ENCODE results near the gene RNF41. TPM values are rescaled to one million over a fixed set of nuclear protein-coding genes. Genes with fewer than 3 reads are reported as not detected.

The RNF41 gene
- total and polyA plus RNA-seq, 4 donors: 18.1 to 54.6 (median 45.1) TPM

DNA sequence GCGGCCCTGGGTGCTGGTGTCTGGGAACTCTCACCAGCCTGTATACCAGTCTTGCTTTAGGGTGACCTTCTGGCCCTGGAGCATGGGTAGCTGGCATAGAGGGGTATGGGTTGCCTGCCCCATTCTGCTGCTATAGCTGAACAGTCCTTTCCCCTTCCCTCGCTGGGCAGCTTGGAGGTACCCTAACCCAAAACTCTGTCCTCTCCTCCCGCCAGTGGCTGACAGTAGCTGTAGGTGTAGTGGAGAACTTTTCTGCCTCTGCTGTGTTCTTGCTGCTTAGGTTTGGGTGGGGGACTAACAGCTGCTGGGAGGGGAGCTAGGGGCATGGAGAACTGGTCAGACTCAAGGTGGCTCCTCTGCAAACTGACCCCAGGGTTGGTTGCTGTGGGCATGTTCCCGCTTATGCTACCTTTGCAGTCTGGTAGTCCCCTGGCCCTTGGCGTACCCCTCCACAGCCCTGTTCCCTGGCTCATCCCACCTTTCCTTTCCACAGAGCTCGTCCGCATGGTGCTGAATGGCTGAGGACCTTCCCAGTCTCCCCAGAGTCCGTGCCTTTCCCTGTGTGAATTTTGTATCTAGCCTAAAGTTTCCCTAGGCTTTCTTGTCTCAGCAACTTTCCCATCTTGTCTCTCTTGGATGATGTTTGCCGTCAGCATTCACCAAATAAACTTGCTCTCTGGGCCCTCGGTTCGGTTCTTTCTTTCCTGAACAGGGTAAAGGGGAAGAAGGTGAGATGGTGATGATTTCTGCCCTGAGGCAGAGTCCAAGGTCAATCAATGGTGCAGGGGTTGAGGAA is 60.6 kb downstream of the RNF41 start:
- WGBS, 2 donors: 74 to 80% methylated on average over 11 of the region's 11 CpGs
- ATAC-seq (ENCODE audit: insufficient read depth, low FRiP score): no peak
- DNase-seq: no peak
- peak overlapping the region; percentile 92 for H3K4me3 ChIP-seq
- peak overlapping the region in 1 of 2 donors; percentile 98 for H3K27ac ChIP-seq (ENCODE audit: low read depth in 1 of 2, low read length in 1 of 2)
- H3K9me3 ChIP-seq (ENCODE audit: control insufficient read depth in 4 of 4, insufficient read depth in 3 of 4, low read length in 3 of 4): no peaks in the 10 kb centered on the region
- H3K27me3 ChIP-seq (ENCODE audit: control insufficient read depth in 3 of 3, insufficient read depth in 3 of 3, low read length in 2 of 3): no peaks in the 10 kb centered on the region
- peak overlapping the region in 1 of 2 donors; percentile 14 for H3K9ac ChIP-seq (ENCODE audit: insufficient read depth in 1 of 2, low read length in 2 of 2)
- TF ChIP-seq, protein P1, sequence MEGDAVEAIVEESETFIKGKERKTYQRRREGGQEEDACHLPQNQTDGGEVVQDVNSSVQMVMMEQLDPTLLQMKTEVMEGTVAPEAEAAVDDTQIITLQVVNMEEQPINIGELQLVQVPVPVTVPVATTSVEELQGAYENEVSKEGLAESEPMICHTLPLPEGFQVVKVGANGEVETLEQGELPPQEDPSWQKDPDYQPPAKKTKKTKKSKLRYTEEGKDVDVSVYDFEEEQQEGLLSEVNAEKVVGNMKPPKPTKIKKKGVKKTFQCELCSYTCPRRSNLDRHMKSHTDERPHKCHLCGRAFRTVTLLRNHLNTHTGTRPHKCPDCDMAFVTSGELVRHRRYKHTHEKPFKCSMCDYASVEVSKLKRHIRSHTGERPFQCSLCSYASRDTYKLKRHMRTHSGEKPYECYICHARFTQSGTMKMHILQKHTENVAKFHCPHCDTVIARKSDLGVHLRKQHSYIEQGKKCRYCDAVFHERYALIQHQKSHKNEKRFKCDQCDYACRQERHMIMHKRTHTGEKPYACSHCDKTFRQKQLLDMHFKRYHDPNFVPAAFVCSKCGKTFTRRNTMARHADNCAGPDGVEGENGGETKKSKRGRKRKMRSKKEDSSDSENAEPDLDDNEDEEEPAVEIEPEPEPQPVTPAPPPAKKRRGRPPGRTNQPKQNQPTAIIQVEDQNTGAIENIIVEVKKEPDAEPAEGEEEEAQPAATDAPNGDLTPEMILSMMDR (IDR thresholded peaks at IDR 0.05; ENCODE audit: control extremely low read depth, extremely low read depth): no peak
- peaks cover 10 to 62% (median 50%) of the 10 kb centered on the region in 4 donors for H3K36me3 ChIP-seq (ENCODE audit: control insufficient read depth in 4 of 4, insufficient read depth in 4 of 4, low read length in 4 of 4)
- H3K4me1 ChIP-seq (ENCODE audit: control insufficient read depth in 5 of 5, insufficient read depth in 5 of 5, low read length in 5 of 5): peaks cover 0 to 23% (median 17%) of the 10 kb centered on the region in 5 donors

DNA sequence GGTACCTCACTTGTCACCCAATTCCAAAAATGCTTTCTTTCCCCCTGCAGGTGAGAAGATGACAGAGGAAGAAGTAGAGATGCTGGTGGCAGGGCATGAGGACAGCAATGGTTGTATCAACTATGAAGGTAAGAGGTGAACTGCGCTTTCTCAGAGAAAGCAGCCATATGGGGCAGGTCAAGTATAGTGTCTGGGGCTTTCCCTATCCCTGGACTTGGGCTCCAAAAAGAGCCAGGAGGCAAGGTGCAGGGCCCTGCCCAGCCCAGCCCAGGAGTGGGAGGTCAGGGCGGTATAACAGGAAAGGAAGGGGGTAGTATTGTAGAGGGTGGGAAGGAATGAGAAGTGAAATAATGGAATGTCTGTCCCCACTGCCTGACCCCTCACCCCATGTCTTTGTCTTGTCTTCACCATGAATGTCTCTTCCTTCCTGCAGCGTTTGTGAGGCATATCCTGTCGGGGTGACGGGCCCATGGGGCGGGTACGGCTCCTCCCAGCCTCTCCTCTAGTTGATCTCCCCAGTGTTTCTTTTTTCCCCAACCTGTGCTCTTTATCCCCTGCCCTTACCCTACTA is 61.4 kb downstream of the RNF41 start:
- Histone ChIP-seq H3K9ac (ENCODE audit: insufficient read depth in 1 of 2, low read length in 2 of 2) (peak overlapping the region; percentile 13 to 99), H3K4me1 (ENCODE audit: control insufficient read depth in 5 of 5, insufficient read depth in 5 of 5, low read length in 5 of 5) (peaks cover 0 to 23% (median 17%) of the 10 kb centered on the region in 5 donors), H3K4me3 (peak overlapping the region; percentile 92), H3K9me3 (ENCODE audit: control insufficient read depth in 4 of 4, insufficient read depth in 3 of 4, low read length in 3 of 4) (no peaks in the 10 kb centered on the region), H3K27me3 (ENCODE audit: control insufficient read depth in 3 of 3, insufficient read depth in 3 of 3, low read length in 2 of 3) (no peaks in the 10 kb centered on the region), H3K27ac (ENCODE audit: low read depth in 1 of 2, low read length in 1 of 2) (peak overlapping the region; percentile 96 to 98), H3K36me3 (ENCODE audit: control insufficient read depth in 4 of 4, insufficient read depth in 4 of 4, low read length in 4 of 4) (peaks cover 9 to 69% (median 49%) of the 10 kb centered on the region in 4 donors)
- WGBS, 2 donors: 15 to 24% methylated on average over 6 to 7 of the region's 7 CpGs
- peak in 1 of 3 donors; percentile 40 for DNase-seq
- TF ChIP-seq, protein P1 (IDR thresholded peaks at IDR 0.05; ENCODE audit: control extremely low read depth, extremely low read depth): no peak
- no peak for ATAC-seq (ENCODE audit: insufficient read depth, low FRiP score)

DNA sequence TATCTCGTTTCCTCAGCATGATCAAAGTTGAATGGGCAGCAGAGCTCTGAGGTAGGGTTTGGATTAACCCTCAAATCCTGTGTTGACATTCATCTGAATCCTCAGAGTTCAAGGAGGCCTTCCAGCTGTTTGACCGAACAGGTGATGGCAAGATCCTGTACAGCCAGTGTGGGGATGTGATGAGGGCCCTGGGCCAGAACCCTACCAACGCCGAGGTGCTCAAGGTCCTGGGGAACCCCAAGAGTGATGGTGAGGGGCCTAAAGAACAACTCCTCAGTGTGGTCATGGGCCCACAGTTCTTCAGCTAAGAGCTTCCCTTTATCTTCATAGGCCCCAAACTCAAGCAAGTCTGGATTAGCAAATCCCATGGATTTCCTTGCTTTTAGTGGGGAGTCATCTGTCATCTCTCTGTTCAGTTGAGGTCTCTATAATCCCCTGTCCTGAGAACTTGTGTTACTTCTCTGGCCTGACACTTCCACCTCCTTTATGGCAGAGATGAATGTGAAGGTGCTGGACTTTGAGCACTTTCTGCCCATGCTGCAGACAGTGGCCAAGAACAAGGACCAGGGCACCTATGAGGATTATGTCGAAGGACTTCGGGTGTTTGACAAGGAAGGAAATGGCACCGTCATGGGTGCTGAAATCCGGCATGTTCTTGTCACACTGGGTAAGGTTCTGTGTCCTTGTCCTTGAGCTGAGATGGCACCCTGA is 62.1 kb downstream of the RNF41 start:
- no peaks in the 10 kb centered on the region for H3K27me3 ChIP-seq (ENCODE audit: control insufficient read depth in 3 of 3, insufficient read depth in 3 of 3, low read length in 2 of 3)
- peaks cover 7 to 64% (median 46%) of the 10 kb centered on the region in 4 donors for H3K36me3 ChIP-seq (ENCODE audit: control insufficient read depth in 4 of 4, insufficient read depth in 4 of 4, low read length in 4 of 4)
- peak overlapping the region; percentile 96 to 98 for H3K27ac ChIP-seq (ENCODE audit: low read depth in 1 of 2, low read length in 1 of 2)
- peak overlapping the region; percentile 92 for H3K4me3 ChIP-seq
- H3K9ac ChIP-seq (ENCODE audit: insufficient read depth in 1 of 2, low read length in 2 of 2): peak overlapping the region; percentile 99
- 15 to 22% methylated on average over 8 of the region's 8 CpGs for WGBS, 2 donors
- TF ChIP-seq, protein P1 (IDR thresholded peaks at IDR 0.05; ENCODE audit: control extremely low read depth, extremely low read depth): no peak
- DNase-seq (no peak), ATAC-seq (ENCODE audit: insufficient read depth, low FRiP score) (no peak)
- H3K4me1 ChIP-seq (ENCODE audit: control insufficient read depth in 5 of 5, insufficient read depth in 5 of 5, low read length in 5 of 5): peaks cover 0 to 23% (median 17%) of the 10 kb centered on the region in 5 donors
- no peaks in the 10 kb centered on the region for H3K9me3 ChIP-seq (ENCODE audit: control insufficient read depth in 4 of 4, insufficient read depth in 3 of 4, low read length in 3 of 4)

All from lung (tissue), 12 donors.